Mesenchymal stem cell (in vitro differentiated cells and primary cell): ENCODE results near the gene PIAS3.
A peak's percentile ranks its signal among the peaks of the same experiment; 100 is the strongest.
"Not testable (repeated sequence)": the region's sequence is repeated elsewhere in the genome, so short reads cannot be mapped to it uniquely, and the experiment has no call there.

Experiments used
- DNase-seq: peaks from one replicate; pipeline ENCODE4 v3.0.0-alpha.2; 2013
- H2AFZ ChIP-seq: one replicate; pipeline ENCODE4 v1.6.1; 2013; ENCODE audit warnings: low read depth, mild to moderate bottlenecking, control low read depth, inconsistent platforms, low read length, moderate library complexity
- H2AK5ac ChIP-seq: 2 replicates; pipeline ENCODE4 v1.6.1; 2013; ENCODE audit warnings: low read length, moderate library complexity, mild to moderate bottlenecking, inconsistent platforms; ENCODE audit not compliant: severe bottlenecking
- H2BK120ac ChIP-seq: one replicate; pipeline ENCODE4 v1.6.1; 2013; ENCODE audit warnings: low read depth, mild to moderate bottlenecking, inconsistent platforms, low read length, moderate library complexity
- H2BK12ac ChIP-seq, 2 experiments: one replicate each; pipeline ENCODE4 v1.6.1; 2013; ENCODE audit warnings: inconsistent platforms in 2 of 2, low read length in 2 of 2, mild to moderate bottlenecking in 2 of 2, moderate library complexity in 2 of 2, control low read depth in 1 of 2
- H2BK15ac ChIP-seq: one replicate; pipeline ENCODE4 v1.6.1; 2013; ENCODE audit warnings: mild to moderate bottlenecking, low read depth, inconsistent platforms; ENCODE audit not compliant: poor library complexity, severe bottlenecking
- H2BK5ac ChIP-seq: 2 replicates; pipeline ENCODE4 v1.6.1; 2013; ENCODE audit warnings: low read depth, mild to moderate bottlenecking, low read length, control low read depth, inconsistent platforms; ENCODE audit not compliant: poor library complexity, severe bottlenecking
- H3K14ac ChIP-seq, 2 experiments: one replicate each; pipeline ENCODE4 v1.6.1; 2013; ENCODE audit warnings: inconsistent platforms in 2 of 2, low read length in 2 of 2, control low read depth in 1 of 2, mild to moderate bottlenecking in 1 of 2, moderate library complexity in 1 of 2
- H3K18ac ChIP-seq, 2 experiments: one replicate each; pipeline ENCODE4 v1.6.1; 2013; ENCODE audit warnings: inconsistent platforms in 2 of 2, low read length in 2 of 2, control low read depth in 1 of 2, low read depth in 1 of 2, mild to moderate bottlenecking in 1 of 2
- H3K23ac ChIP-seq, 2 experiments: one replicate each; pipeline ENCODE4 v1.6.1; 2013; ENCODE audit warnings: inconsistent platforms in 2 of 2, low read length in 2 of 2, mild to moderate bottlenecking in 2 of 2, moderate library complexity in 2 of 2, control low read depth in 1 of 2
- H3K27ac ChIP-seq: 2 replicates; pipeline ENCODE4 v1.5.1; 2013; ENCODE audit warnings: mild to moderate bottlenecking, moderate library complexity, low read length, control low read depth, inconsistent platforms; ENCODE audit not compliant: poor library complexity, severe bottlenecking
- H3K27me3 ChIP-seq, 2 experiments: 2 replicates each; pipeline versions ENCODE4 v1.6.1 to v1.7.0; 2013; ENCODE audit warnings: low read length in 2 of 2, mild to moderate bottlenecking in 2 of 2, moderate library complexity in 2 of 2, control low read depth in 1 of 2, inconsistent platforms in 1 of 2; ENCODE audit not compliant: control insufficient read depth in 1 of 2, insufficient read depth in 1 of 2
- H3K36me3 ChIP-seq, 2 experiments: 2 replicates each; pipeline versions ENCODE4 v1.6.1 to v1.7.0; 2013; ENCODE audit warnings: low read length in 2 of 2, control low read depth in 1 of 2, inconsistent platforms in 1 of 2, low read depth in 1 of 2, mild to moderate bottlenecking in 1 of 2; ENCODE audit not compliant: insufficient read depth in 2 of 2, control insufficient read depth in 1 of 2
- H3K4ac ChIP-seq, 2 experiments: one replicate each; pipeline ENCODE4 v1.6.1; 2013; ENCODE audit warnings: inconsistent platforms in 2 of 2, low read length in 2 of 2, mild to moderate bottlenecking in 2 of 2, moderate library complexity in 2 of 2, control low read depth in 1 of 2, low read depth in 1 of 2
- H3K4me1 ChIP-seq: 2 replicates; pipeline ENCODE4 v1.6.1; 2013; ENCODE audit warnings: low read depth, low read length, control low read depth; ENCODE audit not compliant: control insufficient read depth, insufficient read depth
- H3K4me2 ChIP-seq: 2 replicates; pipeline ENCODE4 v1.6.1; 2013; ENCODE audit warnings: low read length, mild to moderate bottlenecking, inconsistent platforms; ENCODE audit not compliant: poor library complexity, severe bottlenecking
- H3K4me3 ChIP-seq, 2 experiments: 2 replicates each; pipeline versions ENCODE4 v1.5.1 to v1.7.0; 2013; ENCODE audit warnings: low read length in 2 of 2, mild to moderate bottlenecking in 2 of 2, control low read depth in 1 of 2, low read depth in 1 of 2; ENCODE audit not compliant: insufficient read depth in 1 of 2
- H3K79me1 ChIP-seq: replicated peaks from 2 replicates; pipeline ENCODE4 v1.6.1; 2013; ENCODE audit warnings: mild to moderate bottlenecking, control low read depth, low read length, inconsistent platforms; ENCODE audit not compliant: poor library complexity, severe bottlenecking
- H3K9ac ChIP-seq: 2 replicates; pipeline ENCODE4 v1.7.0; 2013; ENCODE audit warnings: mild to moderate bottlenecking, low read length, moderate library complexity
- H3K9me3 ChIP-seq: 2 replicates; pipeline ENCODE4 v1.7.0; 2013; ENCODE audit warnings: mild to moderate bottlenecking, low read length; ENCODE audit not compliant: control insufficient read depth
- H4K8ac ChIP-seq: one replicate; pipeline ENCODE4 v1.6.1; 2013; ENCODE audit warnings: inconsistent platforms, mild to moderate bottlenecking, low read length, moderate library complexity
- H4K91ac ChIP-seq: one replicate; pipeline ENCODE4 v1.6.1; 2013; ENCODE audit warnings: mild to moderate bottlenecking, low read length, inconsistent platforms
- WGBS: methylation state at CpG from one replicate; pipeline ENCODE4 v1.1.7; 2013; ENCODE audit warnings: mixed read lengths; 5-methylcytosine and 5-hydroxymethylcytosine counted together

The PIAS3 gene

GRCh38 chr1:145826030-145826429 lies 32.9 kb downstream of the PIAS3 start:
- Histone ChIP-seq H2AK5ac (no peak overlapping the region), H3K4ac (no peak overlapping the region), H4K8ac (no peak overlapping the region), H3K27ac (no peak overlapping the region), H2BK12ac (no peak overlapping the region), H3K18ac (no peak overlapping the region), H2AFZ (no peak overlapping the region), H3K4me2 (no peak overlapping the region), H3K27me3 (no peaks in the 10 kb centered on the region), H3K23ac (no peak overlapping the region), H2BK120ac (no peak overlapping the region), H2BK15ac (no peak overlapping the region), H3K79me1 (peaks cover 16% of the 10 kb centered on the region), H3K9ac (peak overlapping the region; percentile 91), H3K9me3 (no peaks in the 10 kb centered on the region), H3K4me3 (peak overlapping the region in 1 of 2 experiments; percentile 91), H4K91ac (no peak overlapping the region), H3K4me1 (no peaks in the 10 kb centered on the region), H3K36me3 (peaks cover 16 to 52% of the 10 kb centered on the region in 2 experiments), H2BK5ac (no peak overlapping the region), H3K14ac (no peak overlapping the region)
- DNase-seq, result no peak
- 89% methylated on average over 1 of the region's 2 CpGs for WGBS

GRCh38 chr1:145824499-145824842 lies 34.4 kb downstream of the PIAS3 start:
- DNase-seq, result no peak
- peak overlapping the region; percentile 72 for H3K4me2 ChIP-seq
- no peaks in the 10 kb centered on the region for H3K9me3 ChIP-seq
- H3K27ac ChIP-seq, result peak overlapping the region; percentile 97
- H4K91ac ChIP-seq, result peak overlapping the region; percentile 77
- no peak overlapping the region for H2BK5ac ChIP-seq
- H4K8ac ChIP-seq, result peak overlapping the region; percentile 86
- H3K18ac ChIP-seq, result peak overlapping the region; percentile 82 to 98
- H3K23ac ChIP-seq, result peak overlapping the region in 1 of 2 experiments; percentile 99
- peaks cover 14% of the 10 kb centered on the region for H3K79me1 ChIP-seq
- no peak overlapping the region for H2BK12ac ChIP-seq
- H2AK5ac ChIP-seq, result no peak overlapping the region
- H3K14ac ChIP-seq, result peak overlapping the region in 1 of 2 experiments; percentile 97
- peak overlapping the region; percentile 98 for H2AFZ ChIP-seq
- no peaks in the 10 kb centered on the region for H3K4me1 ChIP-seq
- H3K36me3 ChIP-seq, result peaks cover 7 to 36% of the 10 kb centered on the region in 2 experiments
- no peaks in the 10 kb centered on the region for H3K27me3 ChIP-seq
- 4% methylated on average over 7 of the region's 7 CpGs for WGBS
- peak overlapping the region; percentile 91 for H3K9ac ChIP-seq
- H3K4ac ChIP-seq, result peak overlapping the region; percentile 54 to 90
- peak overlapping the region; percentile 85 to 91 for H3K4me3 ChIP-seq
- H2BK120ac ChIP-seq, result no peak overlapping the region
- H2BK15ac ChIP-seq, result no peak overlapping the region

- H3K18ac ChIP-seq, result peak within 1 kb of the TSS; percentile 95 to 98
- H2BK12ac ChIP-seq, result no peak within 1 kb of the TSS
- peak within 1 kb of the TSS; percentile 98 for H2AFZ ChIP-seq
- H3K27ac ChIP-seq, result peak within 1 kb of the TSS; percentile 97
- peak within 1 kb of the TSS; percentile 72 for H3K4me2 ChIP-seq
- H4K91ac ChIP-seq, result peak within 1 kb of the TSS; percentile 97
- peak within 1 kb of the TSS; percentile 88 to 90 for H3K4ac ChIP-seq
- peak within 1 kb of the TSS; percentile 85 to 91 for H3K4me3 ChIP-seq
- H3K9me3 ChIP-seq, result no peaks in the 10 kb centered on the region
- H3K9ac ChIP-seq, result peak within 1 kb of the TSS; percentile 91
- peak within 1 kb of the TSS; percentile 15 to 97 for H3K14ac ChIP-seq
- H4K8ac ChIP-seq, result peak within 1 kb of the TSS; percentile 94
- H3K23ac ChIP-seq, result peak within 1 kb of the TSS in 1 of 2 experiments; percentile 99
- peaks cover 9% of the 10 kb centered on the region for H3K79me1 ChIP-seq
- peak within 1 kb of the TSS; percentile 83 for H2BK15ac ChIP-seq
- peak within 1 kb of the TSS; percentile 49 for H2BK120ac ChIP-seq
- H2BK5ac ChIP-seq, result peak within 1 kb of the TSS; percentile 95
- H3K4me1 ChIP-seq, result no peaks in the 10 kb centered on the region
- H3K36me3 ChIP-seq, result peaks cover 10 to 30% of the 10 kb centered on the region in 2 experiments
- no peak within 1 kb of the TSS for H2AK5ac ChIP-seq
- WGBS, result under 1% methylated on average over 89 of the region's 89 CpGs
- H3K27me3 ChIP-seq, result no peaks in the 10 kb centered on the region
- peak; percentile 93 for DNase-seq
These were observed 35.0 kb downstream of the PIAS3 start, which contains the start of the genes POLR3C and RNF115 for GRCh38 chr1:145823565-145824498. Gene POLR3C (plus strand): TSS chr1:145824200. CDS start chr1:145825777, 1,577 bp downstream. Gene RNF115 (minus strand): TSS chr1:145824095. CDS start chr1:145823873, 222 bp downstream.

- not testable (repeated sequence) for H3K27ac ChIP-seq
These were observed 36.0 kb downstream of the PIAS3 start for GRCh38 chr1:145822779-145823331.

More at GRCh38 chr1:145822779-145823331, 36.0 kb downstream of the PIAS3 start:
- Histone ChIP-seq H3K4me2 (peak overlapping the region; percentile 50), H3K4me3 (peak overlapping the region in 1 of 2 experiments; percentile 67), H3K9ac (peak overlapping the region; percentile 65), H3K36me3 (peaks cover 10 to 20% of the 10 kb centered on the region in 2 experiments)
- not testable (repeated sequence) for H3K18ac ChIP-seq, H3K4ac ChIP-seq, H4K8ac ChIP-seq, H2BK15ac ChIP-seq, H2AK5ac ChIP-seq, H2BK5ac ChIP-seq, H3K4me1 ChIP-seq, H2AFZ ChIP-seq, H3K79me1 ChIP-seq, H3K14ac ChIP-seq, H3K9me3 ChIP-seq, DNase-seq, H2BK12ac ChIP-seq, H4K91ac ChIP-seq, H3K23ac ChIP-seq, H3K27me3 ChIP-seq, H2BK120ac ChIP-seq
- no CpG with 5 or more reads among the region's 16 CpGs for WGBS
